Peyer's patch (tissue), 4 donors: ENCODE data around the gene DNASE1L1.
"Not testable (repeated sequence)": the region's sequence is repeated elsewhere in the genome, so short reads cannot be mapped to it uniquely, and the experiment has no call there.

Experiments used
- CTCF ChIP-seq, 6 experiments: fragments of 450-650 bp in 4 of 6; fragments of 200-600 bp in 2 of 6; sonication (generic) in 1 of 6; IDR thresholded peaks; one replicate each; pipeline ENCODE4 v1.5.1; 2017 to 2019; ENCODE audit warnings: antibody characterized with exemption in 6 of 6, mild to moderate bottlenecking in 3 of 6, moderate library complexity in 1 of 6
- POLR2A ChIP-seq, 2 donors: fragments of 450-650 bp; IDR thresholded peaks; one replicate each; pipeline ENCODE4 v1.5.1; 2017; ENCODE audit warnings: antibody characterized with exemption in 2 of 2, mild to moderate bottlenecking in 2 of 2, moderate library complexity in 2 of 2

- not testable (repeated sequence) for TF ChIP-seq POLR2A, CTCF (IDR thresholded peaks at IDR 0.05)
These were observed 8.7 kb downstream of the DNASE1L1 start for GRCh38 chrX:154400369-154400817.
